HFFc6 (cell line): Measurements from ENCODE around the gene CCDC138. TPM values are rescaled to one million over a fixed set of nuclear protein-coding genes. Genes with fewer than 3 reads are reported as not detected.
A peak's percentile ranks its signal among the peaks of the same experiment; 100 is the strongest.

Experiments used
- DNase-seq: peaks from one replicate; pipeline ENCODE4 v3.0.0-alpha.2; 2018
- H3K27ac Mint-ChIP-seq: 2 replicates; pipeline ENCODE4 v1.8.0; 2020; ENCODE audit warnings: mild to moderate bottlenecking, mixed read lengths
- H3K27me3 Mint-ChIP-seq: 2 replicates; pipeline ENCODE4 v1.8.0; 2021; ENCODE audit warnings: mild to moderate bottlenecking, moderate library complexity, mixed read lengths; ENCODE audit not compliant: insufficient read depth
- H3K36me3 Mint-ChIP-seq: 2 replicates; pipeline ENCODE4 v1.8.0; 2021; ENCODE audit warnings: low read depth, mixed read lengths
- H3K4me1 Mint-ChIP-seq: 2 replicates; pipeline ENCODE4 v1.8.0; 2020; ENCODE audit warnings: low read depth, mixed read lengths
- H3K4me3 Mint-ChIP-seq: 2 replicates; pipeline ENCODE4 v1.8.0; 2020; ENCODE audit warnings: mild to moderate bottlenecking, moderate library complexity, mixed read lengths
- H3K9me3 Mint-ChIP-seq: 2 replicates; pipeline ENCODE4 v1.8.0; 2020; ENCODE audit warnings: mild to moderate bottlenecking, mixed read lengths
- CTCF ChIP-seq: fragments of 200-600 bp; sonication (generic); IDR thresholded peaks from 2 replicates; pipeline ENCODE4 v1.5.0; 2021; ENCODE audit warnings: antibody characterized with exemption, mild to moderate bottlenecking
- total RNA-seq, 6 experiments: library from RNA; stranded (reverse); fragmentation: NEBNext Ultra II Directional; extraction: Animal tissue kit (Norgen Biotek cat#: 25700); gene quantifications; 2 replicates in 1 of 6; 3 replicates in 5 of 6; pipeline ENCODE4 v1.2.3, GENCODE V29; 2021

CCDC138 gene
- total RNA-seq, 6 experiments from 2014 or later: 2.7 to 4.9 (median 4.1) TPM

DNA sequence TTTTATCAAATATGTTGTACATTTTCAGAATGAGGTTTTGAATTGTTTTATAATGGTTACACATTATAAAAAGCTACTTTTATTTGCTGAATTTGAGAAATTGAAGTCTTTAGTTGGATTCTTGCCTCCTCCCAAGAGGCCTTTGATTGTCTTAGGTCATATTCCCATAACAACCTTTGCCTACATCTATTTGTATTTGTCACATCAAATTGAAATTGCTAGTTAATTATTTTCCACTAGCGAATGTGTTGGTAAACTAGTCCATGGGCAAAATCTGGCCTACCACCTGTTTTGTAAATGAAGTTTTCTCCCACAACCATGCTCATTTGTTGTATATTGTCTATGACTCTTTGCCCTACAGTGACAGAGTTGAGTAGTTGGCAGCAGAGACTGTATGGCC is 60.4 kb downstream of the CCDC138 start:
- no peak overlapping the region for H3K27ac Mint-ChIP-seq
- H3K4me1 Mint-ChIP-seq: no peaks in the 10 kb centered on the region
- no peak for DNase-seq
- TF ChIP-seq CTCF: no peak
- H3K36me3 Mint-ChIP-seq: peaks cover 6% of the 10 kb centered on the region
- no peaks in the 10 kb centered on the region for H3K9me3 Mint-ChIP-seq
- no peaks in the 10 kb centered on the region for H3K27me3 Mint-ChIP-seq
- no peak overlapping the region for H3K4me3 Mint-ChIP-seq

GRCh38 chr2:108852375-108852774 is 65.8 kb downstream of the CCDC138 start:
- H3K36me3 Mint-ChIP-seq: peaks cover 10% of the 10 kb centered on the region; the same call in 1 of the 2 replicates
- H3K4me3 Mint-ChIP-seq: no peak overlapping the region
- no peaks in the 10 kb centered on the region for H3K4me1 Mint-ChIP-seq
- H3K27me3 Mint-ChIP-seq: no peaks in the 10 kb centered on the region
- no peak for DNase-seq
- H3K27ac Mint-ChIP-seq: no peak overlapping the region
- H3K9me3 Mint-ChIP-seq: no peaks in the 10 kb centered on the region
- no peak for TF ChIP-seq CTCF

DNA sequence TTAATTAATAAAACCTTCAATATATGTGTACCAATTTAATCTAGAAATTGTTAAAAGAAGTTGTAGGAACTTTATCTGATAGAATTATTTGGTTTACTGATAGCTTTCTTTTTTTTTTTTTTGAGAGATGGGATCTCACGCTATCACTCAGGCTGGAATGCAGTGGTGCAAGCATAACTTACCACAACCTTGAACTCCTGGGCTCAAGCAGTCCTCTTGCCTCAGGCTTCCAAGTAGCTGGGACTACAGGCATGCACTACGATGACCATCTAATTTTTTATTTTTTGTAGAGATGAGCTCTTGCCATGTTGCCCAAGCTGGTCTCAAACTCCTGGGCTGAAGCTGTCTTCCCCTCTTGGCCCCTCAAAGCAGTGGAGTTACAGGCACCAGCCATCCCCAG is 66.8 kb downstream of the CCDC138 start:
- Mint-ChIP-seq H3K9me3 (no peaks in the 10 kb centered on the region), H3K27ac (no peak overlapping the region)

DNA sequence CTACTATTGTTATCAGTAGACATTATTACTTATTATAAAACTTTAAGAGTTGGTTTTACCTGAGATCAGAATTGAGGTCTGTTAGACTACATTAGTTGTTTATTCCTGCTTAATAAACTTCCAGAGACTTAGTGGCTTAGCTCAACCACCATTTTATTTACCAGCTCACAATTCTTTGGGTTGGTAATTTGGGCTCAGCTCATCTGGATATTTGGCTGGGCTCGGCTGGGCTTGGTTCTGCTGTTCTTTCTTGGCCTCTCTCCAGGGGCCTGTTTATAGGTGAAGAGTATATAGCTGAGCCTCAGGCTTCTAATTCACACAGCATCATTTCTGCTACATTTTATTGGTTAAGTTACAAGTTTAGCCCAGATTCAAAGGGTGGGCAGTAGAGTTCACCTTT is 67.9 kb downstream of the CCDC138 start:
- no peak for DNase-seq
- no peak overlapping the region for H3K4me3 Mint-ChIP-seq
- H3K4me1 Mint-ChIP-seq: peaks cover 8% of the 10 kb centered on the region
- no peak overlapping the region for H3K27ac Mint-ChIP-seq
- TF ChIP-seq CTCF: no peak
- H3K9me3 Mint-ChIP-seq: no peaks in the 10 kb centered on the region
- H3K36me3 Mint-ChIP-seq: peaks cover 20% of the 10 kb centered on the region
- H3K27me3 Mint-ChIP-seq: no peaks in the 10 kb centered on the region

More for the DNA sequence above, 66.8 kb downstream of the CCDC138 start:
- Mint-ChIP-seq H3K4me3 (no peak overlapping the region), H3K36me3 (peaks cover 19% of the 10 kb centered on the region), H3K27me3 (no peaks in the 10 kb centered on the region), H3K4me1 (no peaks in the 10 kb centered on the region)
- TF ChIP-seq CTCF: no peak
- DNase-seq: peak; percentile 42

- TF ChIP-seq CTCF: peak; percentile 73
- Mint-ChIP-seq H3K27ac (no peak overlapping the region), H3K9me3 (no peaks in the 10 kb centered on the region), H3K4me1 (peaks cover 11% of the 10 kb centered on the region), H3K36me3 (peaks cover 20% of the 10 kb centered on the region), H3K27me3 (no peaks in the 10 kb centered on the region), H3K4me3 (no peak overlapping the region)
- peak; percentile 16 for DNase-seq
These were observed 68.6 kb downstream of the CCDC138 start for GRCh38 chr2:108855194-108855593.

DNA sequence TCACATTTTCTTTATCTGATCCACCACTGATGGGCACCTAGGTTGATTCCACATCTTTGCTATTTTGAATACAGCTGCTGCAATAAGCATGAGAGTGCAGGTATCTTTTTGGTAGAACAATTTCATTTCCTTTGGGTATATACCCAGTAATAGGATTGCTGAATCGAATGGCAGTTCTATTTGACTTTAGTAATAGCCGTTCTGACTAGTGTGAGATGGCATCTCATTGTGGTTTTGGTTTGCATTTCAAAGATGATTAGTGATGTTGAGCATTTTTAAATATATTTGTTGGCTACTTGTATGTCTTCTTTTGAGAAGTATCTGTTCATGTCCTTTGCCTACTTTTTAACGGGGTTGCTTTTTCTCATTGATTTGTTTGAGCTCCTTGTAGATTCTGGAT is 72.3 kb downstream of the CCDC138 start:
- H3K36me3 Mint-ChIP-seq: peaks cover 10% of the 10 kb centered on the region; the same call in 1 of the 2 replicates
- DNase-seq: peak; percentile 32
- TF ChIP-seq CTCF: no peak
- peaks cover 11% of the 10 kb centered on the region for H3K4me1 Mint-ChIP-seq
- no peaks in the 10 kb centered on the region; the same call in 1 of the 2 replicates for H3K27me3 Mint-ChIP-seq
- no peak overlapping the region for H3K4me3 Mint-ChIP-seq
- H3K27ac Mint-ChIP-seq: no peak overlapping the region
- H3K9me3 Mint-ChIP-seq: no peaks in the 10 kb centered on the region
